Esophagus squamous epithelium (tissue), 5 donors: ENCODE results near the gene MAP6D1. TPM values are rescaled to one million over a fixed set of nuclear protein-coding genes. Genes with fewer than 3 reads are reported as not detected.

ENCODE experiments used
- DNase-seq: peaks from one replicate; lab custom pipeline; 2025; lab: John Stamatoyannopoulos, UW
- H3K27ac ChIP-seq, 4 donors: fragments of 200-600 bp; sonication (generic); one replicate each; pipeline ENCODE4 v1.5.1; 2016 to 2019; ENCODE audit warnings: mild to moderate bottlenecking in 1 of 4
- H3K27me3 ChIP-seq, 4 donors: fragments of 200-600 bp; sonication (generic); 1 replicate in 3 of 4; 2 replicates in 1 of 4; pipeline versions ENCODE4 v1.5.1 to v1.6.0; 2017 to 2021; ENCODE audit warnings: antibody characterized with exemption in 1 of 4
- H3K36me3 ChIP-seq, 3 donors: fragments of 200-600 bp; sonication (generic); one replicate each; pipeline ENCODE4 v1.5.1; 2016 to 2019
- H3K4me1 ChIP-seq, 3 donors: fragments of 200-600 bp; sonication (generic); one replicate each; pipeline ENCODE4 v1.5.1; 2017 to 2019
- H3K4me3 ChIP-seq, 4 donors: fragments of 200-600 bp; sonication (generic); 1 replicate in 3 of 4; 2 replicates in 1 of 4; pipeline ENCODE4 v1.5.1; 2016 to 2019; ENCODE audit warnings: mild to moderate bottlenecking in 2 of 4, moderate library complexity in 1 of 4
- H3K9me3 ChIP-seq, 3 donors: fragments of 200-600 bp; sonication (generic); one replicate each; pipeline ENCODE4 v1.5.1; 2016 to 2019
- POLR2A ChIP-seq, 4 donors: fragments of 450-650 bp; IDR thresholded peaks; one replicate each; pipeline ENCODE4 v1.6.1; 2017; ENCODE audit warnings: antibody characterized with exemption in 4 of 4, mild to moderate bottlenecking in 4 of 4, moderate library complexity in 3 of 4
- WGBS, 2 donors: methylation state at CpG; one replicate each; pipeline ENCODE4 v1.1.5; 2018; 5-methylcytosine and 5-hydroxymethylcytosine counted together
- intact Hi-C: fragments of 100-400 bp; cut with DNase I; formaldehyde crosslinking; loops from one replicate; pipeline ENCODE4 v1.15.0; 2022
- total RNA-seq, 4 donors: library from RNA; depleted of rRNA; stranded (reverse); fragments of >200 nt; gene quantifications; one replicate each; pipeline ENCODE4 v1.1.0, GENCODE V29; 2016
- TF ChIP-seq, protein P1 (sequence below), 6 experiments: fragments of 450-650 bp in 4 of 6; fragments of 200-600 bp in 2 of 6; sonication (generic) in 2 of 6; IDR thresholded peaks; one replicate each; pipeline ENCODE4 v1.5.1; 2016 to 2019; ENCODE audit warnings: antibody characterized with exemption in 6 of 6, mild to moderate bottlenecking in 4 of 6, moderate library complexity in 4 of 6
- donor health status: DM: yes; HTN: yes; CAD: no.

MAP6D1 gene
- total RNA-seq, 4 donors from 2014 or later, result 2.0 to 5.1 (median 2.7) TPM; not detected in 1

GRCh38 chr3:183768114-183768513, 57.3 kb downstream of the MAP6D1 start:
- Histone ChIP-seq H3K36me3 (peaks cover 0 to 63% (median 5%) of the 10 kb centered on the region in 3 donors), H3K4me3 (no peak overlapping the region), H3K27me3 (no peaks in the 10 kb centered on the region), H3K9me3 (no peaks in the 10 kb centered on the region), H3K4me1 (peaks cover 0 to 9% (median 0%) of the 10 kb centered on the region in 3 donors), H3K27ac (no peak overlapping the region)
- DNase-seq, result no peak
- WGBS, 2 donors, result 87 to 96% methylated on average over 7 to 8 of the region's 8 CpGs
- TF ChIP-seq, protein P1, sequence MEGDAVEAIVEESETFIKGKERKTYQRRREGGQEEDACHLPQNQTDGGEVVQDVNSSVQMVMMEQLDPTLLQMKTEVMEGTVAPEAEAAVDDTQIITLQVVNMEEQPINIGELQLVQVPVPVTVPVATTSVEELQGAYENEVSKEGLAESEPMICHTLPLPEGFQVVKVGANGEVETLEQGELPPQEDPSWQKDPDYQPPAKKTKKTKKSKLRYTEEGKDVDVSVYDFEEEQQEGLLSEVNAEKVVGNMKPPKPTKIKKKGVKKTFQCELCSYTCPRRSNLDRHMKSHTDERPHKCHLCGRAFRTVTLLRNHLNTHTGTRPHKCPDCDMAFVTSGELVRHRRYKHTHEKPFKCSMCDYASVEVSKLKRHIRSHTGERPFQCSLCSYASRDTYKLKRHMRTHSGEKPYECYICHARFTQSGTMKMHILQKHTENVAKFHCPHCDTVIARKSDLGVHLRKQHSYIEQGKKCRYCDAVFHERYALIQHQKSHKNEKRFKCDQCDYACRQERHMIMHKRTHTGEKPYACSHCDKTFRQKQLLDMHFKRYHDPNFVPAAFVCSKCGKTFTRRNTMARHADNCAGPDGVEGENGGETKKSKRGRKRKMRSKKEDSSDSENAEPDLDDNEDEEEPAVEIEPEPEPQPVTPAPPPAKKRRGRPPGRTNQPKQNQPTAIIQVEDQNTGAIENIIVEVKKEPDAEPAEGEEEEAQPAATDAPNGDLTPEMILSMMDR (IDR thresholded peaks at IDR 0.05), result no peak
- no peak for TF ChIP-seq POLR2A (IDR thresholded peaks at IDR 0.05)
- intact Hi-C loops, result loop anchor here (10.0 kb wide), 1 partner anchor 293 kb away; no protein-coding TSS in a partner anchor

- Histone ChIP-seq H3K27ac (no peak overlapping the region), H3K36me3 (peaks cover 0 to 63% (median 9%) of the 10 kb centered on the region in 3 donors)
These were observed 58.4 kb downstream of the MAP6D1 start for GRCh38 chr3:183766745-183767606.

GRCh38 chr3:183766107-183766506, 59.3 kb downstream of the MAP6D1 start:
- H3K36me3 ChIP-seq, result peaks cover 0 to 64% (median 15%) of the 10 kb centered on the region in 3 donors
- no peak for DNase-seq
- no peak overlapping the region for H3K27ac ChIP-seq
- no peaks in the 10 kb centered on the region for H3K9me3 ChIP-seq
- intact Hi-C loops, result loop anchor here (10.0 kb wide), 1 partner anchor 291 kb away; no protein-coding TSS in a partner anchor
- H3K4me3 ChIP-seq, result no peak overlapping the region
- TF ChIP-seq POLR2A (IDR thresholded peaks at IDR 0.05), result no peak
- TF ChIP-seq, protein P1 (IDR thresholded peaks at IDR 0.05), result no peak
- H3K4me1 ChIP-seq, result peaks cover 0 to 9% (median 0%) of the 10 kb centered on the region in 3 donors
- no peaks in the 10 kb centered on the region for H3K27me3 ChIP-seq

More at GRCh38 chr3:183766745-183767606, 58.4 kb downstream of the MAP6D1 start:
- Histone ChIP-seq H3K4me3 (no peak overlapping the region), H3K9me3 (no peaks in the 10 kb centered on the region), H3K4me1 (peaks cover 0 to 9% (median 0%) of the 10 kb centered on the region in 3 donors), H3K27me3 (no peaks in the 10 kb centered on the region)
- 62 to 76% methylated on average over 5 to 9 of the region's 9 CpGs for WGBS, 2 donors
- intact Hi-C loops, result loop anchor here (10.0 kb wide), 1 partner anchor 292 kb away; no protein-coding TSS in a partner anchor
- no peak for TF ChIP-seq POLR2A (IDR thresholded peaks at IDR 0.05)
- TF ChIP-seq, protein P1 (IDR thresholded peaks at IDR 0.05), result peak; percentile 73 to 87 (median 77)
- no peak for DNase-seq

Other genes starting within 250 kb of the MAP6D1 start
- 10 to 100 TPM; 10.2 to 92.1 (median 19.9) TPM for gene KLHL24, start 190.0 kb downstream of the MAP6D1 start, total RNA-seq
- gene YEATS2, start 127.8 kb downstream of the MAP6D1 start, total RNA-seq, result 10 to 100 TPM; 10.1 to 23.7 (median 15.5) TPM
- 10 to 100 TPM; 23.3 to 45.0 (median 39.7) TPM for gene PARL, start 59.3 kb upstream of the MAP6D1 start, total RNA-seq
- 10 to 100 TPM; 34.3 to 50.2 (median 40.4) TPM for gene ABCC5, start 192.3 kb upstream of the MAP6D1 start, total RNA-seq
- gene HTR3D, start 206.2 kb upstream of the MAP6D1 start, total RNA-seq, result not detected
- gene HTR3C, start 227.5 kb upstream of the MAP6D1 start, total RNA-seq, result not detected